NB4 (cell line): ENCODE data around the gene NLRP3.
"Not testable (repeated sequence)": the region's sequence is repeated elsewhere in the genome, so short reads cannot be mapped to it uniquely, and the experiment has no call there.

Experiments
- DNase-seq: peaks from one replicate; pipeline ENCODE4 v3.0.0; 2010; ENCODE audit warnings: low read depth
- H3K4me3 ChIP-seq: one replicate; pipeline ENCODE4 v1.5.1; 2011; ENCODE audit warnings: mild to moderate bottlenecking, low read depth, low read length, moderate library complexity
- MYC ChIP-seq: IDR thresholded peaks from 2 replicates; pipeline ENCODE4 v1.6.1; 2011; ENCODE audit warnings: low read depth, low read length
- POLR2A ChIP-seq: IDR thresholded peaks from 2 replicates; pipeline ENCODE4 v1.6.1; 2011; ENCODE audit warnings: mild to moderate bottlenecking; ENCODE audit not compliant: insufficient read length; ENCODE audit errors: extremely low read depth
- TF ChIP-seq, protein P1 (sequence below): IDR thresholded peaks from 2 replicates; pipeline ENCODE4 v1.6.1; 2011; ENCODE audit warnings: low read depth, low read length
- TF ChIP-seq, protein P2 (sequence below): IDR thresholded peaks from one replicate; pipeline ENCODE4 v1.5.1; 2012; ENCODE audit warnings: low read depth, low read length

The NLRP3 gene

DNA sequence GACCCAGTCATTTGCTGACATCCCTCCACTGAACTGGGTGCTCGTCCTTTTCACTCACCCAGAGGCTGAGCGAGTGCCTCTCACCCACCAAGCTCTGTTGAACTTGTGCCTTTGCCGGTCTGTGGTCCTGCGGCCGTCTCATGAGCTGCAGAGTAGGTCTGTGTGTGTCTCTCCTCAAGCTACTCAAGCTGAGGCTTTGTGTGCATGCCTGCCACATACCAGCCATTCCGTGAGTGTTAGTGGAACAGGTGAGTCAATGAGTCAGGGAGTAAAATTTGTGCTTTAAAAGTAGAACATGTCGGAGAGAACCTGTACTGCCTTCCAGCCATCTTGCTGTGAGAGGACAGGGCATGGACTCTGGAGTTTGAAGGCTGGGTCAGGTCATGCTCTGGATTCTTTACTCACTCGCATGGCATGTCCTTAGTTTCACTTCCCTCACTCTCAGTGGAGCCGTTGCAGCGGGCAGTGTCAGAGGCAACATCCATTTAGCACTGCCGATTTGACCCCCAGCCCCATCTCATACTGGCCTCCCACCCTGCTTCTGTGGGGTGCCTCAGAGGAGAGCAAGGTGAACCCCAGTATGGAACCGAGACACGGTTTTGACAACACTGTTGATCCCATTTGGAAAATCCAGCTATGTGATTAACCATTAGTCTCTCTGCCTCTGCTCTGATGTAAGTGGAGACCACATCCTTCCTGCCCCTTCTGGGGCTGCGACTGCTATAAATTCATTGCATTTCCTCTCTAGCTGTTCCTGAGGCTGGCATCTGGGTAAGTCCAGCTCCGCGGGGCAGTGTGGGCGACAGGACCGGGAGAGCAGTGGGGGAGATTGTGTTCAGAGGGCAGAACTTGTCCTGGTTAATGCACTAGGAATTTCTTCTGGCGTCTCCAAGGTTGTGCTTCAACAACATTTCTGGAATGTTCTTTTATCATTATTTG, at the start of gene NLRP3:
TSS of gene NLRP3 (plus strand) at position 751 of the 939 bp plus-strand sequence. CDS start 2,628 bp downstream, outside the sequence.
- TF ChIP-seq, protein P1, sequence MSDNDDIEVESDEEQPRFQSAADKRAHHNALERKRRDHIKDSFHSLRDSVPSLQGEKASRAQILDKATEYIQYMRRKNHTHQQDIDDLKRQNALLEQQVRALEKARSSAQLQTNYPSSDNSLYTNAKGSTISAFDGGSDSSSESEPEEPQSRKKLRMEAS = no peak
- TF ChIP-seq, protein P2, sequence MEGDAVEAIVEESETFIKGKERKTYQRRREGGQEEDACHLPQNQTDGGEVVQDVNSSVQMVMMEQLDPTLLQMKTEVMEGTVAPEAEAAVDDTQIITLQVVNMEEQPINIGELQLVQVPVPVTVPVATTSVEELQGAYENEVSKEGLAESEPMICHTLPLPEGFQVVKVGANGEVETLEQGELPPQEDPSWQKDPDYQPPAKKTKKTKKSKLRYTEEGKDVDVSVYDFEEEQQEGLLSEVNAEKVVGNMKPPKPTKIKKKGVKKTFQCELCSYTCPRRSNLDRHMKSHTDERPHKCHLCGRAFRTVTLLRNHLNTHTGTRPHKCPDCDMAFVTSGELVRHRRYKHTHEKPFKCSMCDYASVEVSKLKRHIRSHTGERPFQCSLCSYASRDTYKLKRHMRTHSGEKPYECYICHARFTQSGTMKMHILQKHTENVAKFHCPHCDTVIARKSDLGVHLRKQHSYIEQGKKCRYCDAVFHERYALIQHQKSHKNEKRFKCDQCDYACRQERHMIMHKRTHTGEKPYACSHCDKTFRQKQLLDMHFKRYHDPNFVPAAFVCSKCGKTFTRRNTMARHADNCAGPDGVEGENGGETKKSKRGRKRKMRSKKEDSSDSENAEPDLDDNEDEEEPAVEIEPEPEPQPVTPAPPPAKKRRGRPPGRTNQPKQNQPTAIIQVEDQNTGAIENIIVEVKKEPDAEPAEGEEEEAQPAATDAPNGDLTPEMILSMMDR = no peak
- TF ChIP-seq MYC (no peak), POLR2A (peak; percentile 85)
- DNase-seq = peak; percentile 92
- H3K4me3 ChIP-seq = peak within 1 kb of the TSS; percentile 95

DNA sequence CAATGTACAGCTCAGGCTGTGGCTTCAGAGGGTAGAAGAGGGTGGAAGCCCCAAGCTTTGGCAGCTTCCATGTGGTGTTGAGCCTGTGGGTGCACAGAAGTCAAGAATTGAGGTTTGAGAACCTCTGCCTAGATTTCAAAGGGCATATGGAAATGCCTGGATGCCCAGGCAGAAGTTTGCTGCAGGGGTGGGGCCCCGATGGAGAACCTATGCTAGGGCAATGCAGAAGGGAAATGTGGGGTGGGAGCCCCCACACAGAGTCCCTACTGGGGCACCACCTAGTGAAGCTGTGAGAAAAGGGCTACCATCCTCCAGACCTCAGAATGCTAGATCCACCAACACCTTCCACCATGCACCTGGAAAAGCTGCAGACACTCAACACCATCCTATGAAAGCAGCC, 49.6 kb upstream of the NLRP3 start:
- not testable (repeated sequence) for H3K4me3 ChIP-seq, DNase-seq

DNA sequence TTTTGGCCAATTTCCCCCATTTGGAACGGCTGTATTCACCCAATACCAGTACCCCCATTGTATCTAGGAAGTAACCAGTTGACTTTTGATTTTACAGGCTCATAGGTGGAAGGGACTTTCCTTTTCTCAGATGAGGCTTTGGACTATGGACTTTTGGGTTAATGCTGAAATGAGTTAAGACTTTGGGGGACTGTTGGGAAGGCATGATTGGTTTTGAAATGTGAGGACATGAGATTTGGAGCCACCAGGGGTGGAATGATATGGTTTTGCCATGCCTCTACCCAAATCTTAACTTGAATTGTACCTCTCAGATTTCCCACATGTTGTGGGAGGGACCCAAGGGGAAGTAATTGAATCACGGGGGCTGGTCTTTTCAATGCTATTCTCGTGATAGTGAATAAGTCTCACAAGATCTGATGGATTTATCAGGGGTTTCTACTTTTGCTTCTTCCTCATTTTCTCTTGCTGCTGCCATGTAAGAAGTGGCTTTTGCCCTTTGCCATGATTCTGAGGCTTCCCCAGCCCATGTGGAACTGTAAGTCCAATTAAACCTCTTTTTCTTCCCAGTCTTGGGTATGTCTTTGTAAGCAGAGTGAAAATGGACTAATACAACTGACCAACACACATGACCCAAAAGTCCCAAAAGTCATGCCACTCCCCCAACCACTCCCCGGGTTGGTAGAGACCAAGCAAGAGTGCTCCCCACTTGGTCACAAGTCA, 48.9 kb upstream of the NLRP3 start:
- no peak for DNase-seq
- no peak for TF ChIP-seq POLR2A
- TF ChIP-seq, protein P1 = no peak
- H3K4me3 ChIP-seq = no peak overlapping the region

DNA sequence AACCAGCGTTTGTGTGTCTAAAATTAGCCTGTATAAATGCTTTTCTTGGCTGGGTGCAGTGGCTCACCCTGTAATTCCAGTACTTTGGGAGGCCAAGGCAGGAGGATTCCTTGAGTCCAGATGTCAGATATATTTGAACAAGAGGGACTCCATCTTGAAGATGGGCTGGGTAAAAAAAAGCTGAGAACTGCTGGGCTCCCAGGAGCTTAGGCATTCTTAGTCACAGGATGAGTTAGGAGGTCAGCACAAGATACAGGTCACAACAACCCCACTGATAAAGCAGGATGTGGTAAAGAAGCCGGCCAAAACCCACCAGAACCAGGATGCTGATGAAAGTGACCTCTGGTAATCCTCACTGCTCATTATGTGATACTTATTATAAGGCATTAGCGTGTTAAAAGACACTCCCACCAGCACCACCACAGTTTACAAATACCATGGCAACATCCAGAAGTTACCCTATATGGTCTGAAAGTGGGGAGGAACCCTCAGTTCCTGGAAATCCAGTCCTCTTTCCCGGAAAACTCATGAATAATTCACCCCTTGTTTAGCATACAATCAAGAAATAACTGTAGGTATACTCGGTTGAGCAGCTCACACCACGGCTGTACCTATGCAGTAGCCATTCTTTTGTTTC, 48.1 kb upstream of the NLRP3 start:
- no peak overlapping the region for H3K4me3 ChIP-seq
- TF ChIP-seq MYC (no peak), POLR2A (no peak)
- TF ChIP-seq, protein P1 = no peak
- TF ChIP-seq, protein P2 = no peak
- DNase-seq = no peak

DNA sequence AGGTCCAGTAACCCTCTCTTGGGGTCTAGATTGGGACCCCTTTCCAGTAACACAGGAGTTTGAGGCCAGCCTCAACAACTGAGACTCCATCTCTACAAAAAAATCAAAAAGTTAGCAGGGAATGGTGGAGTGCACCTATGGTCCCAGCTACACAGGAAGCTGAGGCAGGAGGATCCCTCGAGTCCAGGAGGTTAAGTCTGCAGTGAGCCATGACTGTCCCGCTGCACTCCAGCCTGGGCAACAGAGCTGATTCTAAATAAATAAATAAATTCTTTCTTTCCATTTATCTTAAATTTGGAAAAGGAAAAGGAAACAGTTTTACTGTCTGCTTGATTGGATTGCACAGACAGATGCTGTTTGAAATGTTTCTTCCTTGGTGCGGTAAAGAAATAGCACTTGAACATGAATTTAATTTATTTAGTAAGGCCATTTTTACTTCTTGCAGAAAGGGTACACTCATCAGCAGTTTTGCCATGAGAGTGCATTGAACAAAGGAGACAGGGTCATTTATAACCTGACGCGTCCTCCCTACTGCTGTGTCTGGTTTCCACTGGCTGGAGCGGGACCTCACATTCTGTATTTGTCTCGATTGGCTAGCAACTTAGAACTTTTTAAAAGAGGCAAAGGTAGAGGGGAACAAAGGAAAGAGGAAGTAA, 47.4 kb upstream of the NLRP3 start:
- DNase-seq = no peak
- no peak overlapping the region for H3K4me3 ChIP-seq
- TF ChIP-seq, protein P1 = no peak
- TF ChIP-seq MYC (no peak), POLR2A (no peak)
- TF ChIP-seq, protein P2 = no peak
